HG02610 (cell line): ENCODE measurements around the gene TBL1X.

ENCODE experiments used
- ATAC-seq: cut with Tn5 transposase; IDR thresholded peaks from one replicate; pipeline ENCODE4 v1.9.1; 2021; ENCODE audit warnings: mild to moderate bottlenecking, moderate library complexity; ENCODE audit not compliant: unreplicated experiment

Gene TBL1X

DNA sequence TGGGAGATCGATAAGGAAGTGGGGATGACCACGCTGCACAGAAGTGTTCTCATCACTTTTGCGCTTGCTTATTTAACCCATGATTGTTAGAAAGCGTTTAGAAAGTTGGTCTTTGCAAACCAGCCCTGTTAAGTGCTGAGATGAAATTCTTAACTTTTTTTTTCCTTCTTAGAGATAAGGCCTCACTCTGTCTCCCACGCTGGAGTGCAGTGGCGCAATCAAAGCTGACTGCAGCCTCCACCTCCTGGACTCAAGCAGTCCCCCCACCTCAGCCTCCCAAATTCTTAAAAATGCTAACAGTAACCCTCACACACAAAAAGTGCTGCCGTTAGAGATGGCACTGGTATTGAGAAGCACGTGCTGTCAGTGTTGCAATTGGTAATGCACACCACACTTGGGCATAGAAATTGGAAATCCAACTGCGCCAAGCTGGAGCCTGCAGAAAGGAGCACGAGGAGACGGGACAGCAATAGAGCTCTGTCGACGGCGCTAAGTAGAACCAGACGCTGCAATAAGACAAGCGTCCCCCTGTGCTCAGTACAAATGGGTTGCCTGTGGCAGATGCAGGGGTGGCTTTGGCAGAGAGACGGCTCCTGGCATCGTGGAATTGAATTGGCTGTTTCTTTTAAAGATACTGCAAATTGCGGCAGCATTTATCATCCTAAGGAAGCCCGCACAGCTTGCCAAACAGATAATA, 113.4 kb downstream of the TBL1X start:
- ATAC-seq, result no peak

- no peak for ATAC-seq
Observed at GRCh38 chrX:9581771-9582385, 117.0 kb downstream of the TBL1X start.

DNA sequence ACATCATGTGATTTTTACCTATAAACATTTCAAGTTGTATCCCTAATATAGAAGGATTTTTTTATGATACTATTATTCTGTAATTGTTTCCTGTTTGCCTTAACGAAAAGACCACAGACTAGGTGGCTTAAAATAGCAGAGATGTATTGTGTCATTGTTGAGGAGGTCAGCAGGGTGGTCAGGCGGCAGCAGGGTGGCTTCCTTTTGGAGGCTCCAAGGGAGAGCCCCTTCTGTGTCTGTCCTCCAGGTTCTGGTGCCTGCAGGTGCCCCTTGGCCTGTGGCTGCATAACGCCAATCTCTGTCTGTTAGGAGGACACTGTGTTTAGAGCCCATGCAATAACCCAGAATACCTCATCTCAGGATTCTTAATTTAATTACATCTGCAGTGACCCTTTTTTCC, 118.1 kb downstream of the TBL1X start:
- ATAC-seq, result no peak

- ATAC-seq, result no peak
Observed at GRCh38 chrX:9586992-9587392, 122.1 kb downstream of the TBL1X start.

DNA sequence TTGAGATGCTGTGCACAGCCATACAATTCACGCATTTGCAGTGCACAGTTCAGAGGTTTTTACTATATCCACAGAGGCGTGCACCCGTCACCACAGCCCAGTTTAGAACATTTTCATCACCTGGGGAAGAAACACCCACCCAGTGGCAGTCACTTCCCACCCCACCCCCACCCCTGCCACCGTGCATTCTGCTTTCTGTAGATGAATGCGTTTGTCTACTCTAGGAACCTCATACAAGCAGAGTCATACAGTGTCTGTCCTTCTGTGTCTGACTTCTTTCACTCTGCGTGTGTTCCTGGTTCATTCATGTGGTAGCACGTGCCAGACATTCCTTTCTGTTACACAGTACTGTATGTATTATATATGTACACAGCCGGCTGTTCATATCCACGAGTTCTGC, 122.8 kb downstream of the TBL1X start:
- peak; percentile 56 for ATAC-seq

- no peak for ATAC-seq
Observed at GRCh38 chrX:9591496-9591895, 126.6 kb downstream of the TBL1X start.

- ATAC-seq, result no peak
Observed at GRCh38 chrX:9593756-9594155, 128.9 kb downstream of the TBL1X start.

DNA sequence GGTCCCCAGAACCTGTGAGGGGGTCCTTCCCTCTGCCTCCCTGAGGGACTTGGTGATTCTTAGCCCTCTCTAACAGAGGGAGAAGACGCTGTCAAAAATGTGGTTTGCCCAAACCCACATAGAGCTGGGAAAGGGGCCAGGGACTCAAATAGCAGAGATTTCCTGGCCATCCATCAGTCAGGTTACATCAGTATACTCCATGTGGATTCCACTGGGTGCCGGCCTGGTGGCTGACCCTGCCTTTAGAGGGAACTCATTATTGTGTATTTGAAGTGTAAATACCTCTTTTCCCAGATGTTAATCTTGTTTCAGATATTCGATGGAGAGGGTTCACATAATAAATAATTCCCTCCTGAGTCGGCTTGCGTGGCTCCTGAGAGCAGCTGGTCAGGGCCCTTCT, 130.3 kb downstream of the TBL1X start:
- ATAC-seq, result no peak

DNA sequence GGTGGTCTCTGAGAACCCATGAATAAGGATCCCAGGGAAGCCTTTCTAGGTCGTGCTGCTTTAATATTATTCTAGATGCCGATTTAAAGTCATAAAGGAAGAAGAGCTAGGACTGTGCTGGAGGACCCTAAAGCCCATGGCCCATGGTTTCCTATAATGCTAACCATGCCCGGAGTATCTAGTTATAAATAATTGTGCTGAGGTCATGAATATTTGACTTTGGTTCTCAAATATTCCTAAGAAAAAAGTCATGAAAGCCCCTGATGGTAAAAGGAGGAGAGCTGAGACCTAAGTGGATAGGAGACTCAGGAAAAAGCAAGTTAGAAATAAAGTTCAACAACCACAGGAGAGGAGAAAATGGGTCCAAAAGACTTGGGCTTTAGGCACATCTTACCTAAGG, 132.0 kb downstream of the TBL1X start:
- no peak for ATAC-seq

GRCh38 chrX:9597361-9598035, 132.6 kb downstream of the TBL1X start:
- no peak for ATAC-seq

DNA sequence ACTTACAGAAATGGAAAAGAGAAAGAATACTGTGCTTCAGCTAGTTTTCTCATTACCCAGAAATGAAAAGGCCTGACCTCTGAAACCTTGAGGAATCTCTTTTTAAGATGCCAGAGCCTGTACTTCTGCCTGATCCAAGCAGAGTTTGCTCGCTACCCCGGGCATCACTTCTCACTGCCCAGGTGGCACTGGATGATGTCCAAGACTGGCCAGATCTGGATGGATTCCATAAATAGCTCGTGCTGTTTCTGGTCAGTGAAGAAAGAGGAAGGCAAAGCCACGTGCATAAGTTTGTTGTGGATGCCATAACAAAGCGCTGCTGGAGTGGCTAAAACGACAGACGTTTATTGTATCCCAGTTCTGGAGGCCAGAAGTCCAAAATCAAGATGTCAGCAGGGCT, 133.5 kb downstream of the TBL1X start:
- no peak for ATAC-seq

GRCh38 chrX:9604111-9604907, 139.5 kb downstream of the TBL1X start:
- no peak for ATAC-seq

GRCh38 chrX:9604908-9605306, 140.0 kb downstream of the TBL1X start:
- no peak for ATAC-seq

DNA sequence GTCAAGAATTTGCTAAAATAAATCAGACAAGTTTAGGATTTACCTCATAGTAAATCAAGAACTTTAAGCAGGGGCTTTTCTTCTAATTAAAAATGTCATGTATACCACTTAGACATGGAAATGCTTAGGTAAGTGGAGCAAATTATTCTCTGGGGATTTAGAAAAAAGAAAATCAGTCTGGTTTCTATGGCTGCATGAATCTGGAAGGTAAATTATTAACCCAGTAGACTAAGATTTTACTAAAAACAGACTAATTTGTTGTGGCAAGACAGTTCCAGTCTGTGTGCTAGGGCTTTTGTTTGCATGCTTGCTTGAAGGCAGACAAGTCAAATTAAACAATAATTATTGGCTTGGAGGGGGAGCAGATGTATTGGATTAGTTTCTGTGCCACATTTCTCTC, 140.6 kb downstream of the TBL1X start:
- no peak for ATAC-seq

DNA sequence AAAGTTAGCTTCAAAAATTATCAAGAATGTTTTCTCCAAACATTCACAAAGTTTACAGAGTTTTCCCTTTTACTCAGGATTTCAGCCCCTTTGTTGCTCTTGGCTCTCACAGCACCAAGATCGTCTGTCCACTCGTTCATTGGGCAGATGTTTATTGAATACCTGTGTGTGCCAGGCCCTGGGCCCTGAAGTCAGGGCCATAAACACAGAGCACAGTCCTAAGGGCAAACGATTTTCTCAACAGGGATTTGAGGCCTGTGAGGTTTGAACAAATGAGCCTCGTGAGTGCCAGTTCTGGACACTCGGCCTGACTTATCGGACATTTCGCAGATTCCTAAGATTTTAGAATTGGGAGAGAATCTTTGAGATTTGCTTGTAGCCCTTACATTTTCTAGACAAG, 142.1 kb downstream of the TBL1X start:
- no peak for ATAC-seq

DNA sequence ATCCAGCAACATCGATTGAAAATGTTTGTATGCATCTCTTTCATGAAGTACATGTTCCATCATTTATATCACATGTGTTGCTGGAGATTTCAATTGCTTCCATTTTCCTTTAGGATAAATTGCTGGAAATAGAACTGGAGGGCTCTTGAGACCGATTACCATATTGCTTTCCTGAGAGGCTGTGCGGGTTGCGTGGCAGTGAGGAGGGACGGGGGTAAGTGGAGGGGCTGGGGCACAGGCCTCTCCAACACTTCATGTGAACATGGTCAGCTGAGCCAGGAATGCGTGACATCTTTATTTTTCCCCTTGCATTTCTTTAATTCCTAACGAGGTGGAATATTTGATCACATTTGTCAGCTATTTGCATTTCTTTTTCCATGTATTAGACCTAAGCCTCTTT, 144.6 kb downstream of the TBL1X start:
- ATAC-seq, result no peak

DNA sequence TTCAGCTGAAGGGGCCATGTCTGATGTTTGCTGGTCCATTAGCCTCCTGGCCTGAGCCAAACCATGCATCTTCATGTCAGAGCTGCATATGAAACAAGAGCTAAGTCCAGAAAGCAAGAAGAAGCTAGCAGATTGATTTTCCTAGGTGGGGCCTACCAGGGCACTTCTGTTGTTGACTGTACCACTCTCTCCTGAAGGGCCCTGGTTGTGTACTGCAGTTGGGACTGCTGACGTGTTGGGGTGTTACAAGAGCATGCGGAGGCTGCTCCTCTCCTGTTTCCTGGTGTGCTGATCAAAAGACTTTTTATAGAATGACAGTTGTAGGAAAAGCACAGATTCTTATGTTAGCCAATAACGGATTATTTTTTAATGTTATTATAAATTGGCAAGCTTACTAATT, 145.1 kb downstream of the TBL1X start:
- ATAC-seq, result no peak

DNA sequence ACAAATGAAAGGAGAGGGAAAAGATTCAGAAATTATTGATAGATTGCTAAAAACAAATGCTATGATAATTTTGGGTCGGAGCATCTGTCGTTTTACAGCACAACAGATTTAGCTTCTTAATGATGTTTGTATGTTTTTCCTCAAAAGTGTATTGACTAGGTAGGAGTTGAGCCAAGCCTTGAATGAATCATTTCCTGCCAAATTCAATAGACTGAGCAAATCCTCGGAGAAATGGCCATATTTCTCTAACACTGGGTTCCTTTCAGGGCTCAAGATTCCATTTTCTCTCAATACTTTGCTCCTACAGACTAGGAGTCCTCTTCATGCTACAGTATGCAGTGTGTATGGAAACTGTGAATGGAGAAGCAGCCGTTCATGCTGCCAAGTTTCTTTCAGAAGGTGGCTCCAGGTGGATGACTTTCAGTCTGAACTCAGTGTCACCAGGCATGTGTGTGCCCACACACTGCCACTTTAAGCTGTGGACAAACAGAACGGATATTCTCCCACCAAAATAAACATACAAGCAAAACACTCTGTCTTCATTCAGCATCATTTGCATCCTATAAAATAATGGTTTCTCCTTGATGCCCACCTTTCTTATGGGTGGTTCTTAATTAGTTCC, 146.0 kb downstream of the TBL1X start:
- ATAC-seq, result no peak

- no peak for ATAC-seq
Observed at GRCh38 chrX:9611436-9612145, 146.7 kb downstream of the TBL1X start.

GRCh38 chrX:9612146-9612505, 147.3 kb downstream of the TBL1X start:
- ATAC-seq, result no peak

GRCh38 chrX:9614016-9614415, 149.2 kb downstream of the TBL1X start:
- no peak for ATAC-seq
